H9 (cell line): ENCODE measurements around the gene ZNF160. TPM values are rescaled to one million over a fixed set of nuclear protein-coding genes. Genes with fewer than 3 reads are reported as not detected.

ENCODE experiments used
- DNase-seq: peaks from one replicate; pipeline ENCODE4 v3.0.0-alpha.2; 2017
- H2AFZ ChIP-seq: one replicate; pipeline ENCODE4 v1.6.1; 2013; ENCODE audit warnings: mild to moderate bottlenecking, low read length, control low read depth, moderate library complexity
- H2AK5ac ChIP-seq: 2 replicates; pipeline ENCODE4 v1.6.1; 2013; ENCODE audit warnings: low read length, control low read depth, mixed read lengths; ENCODE audit not compliant: insufficient read length
- H2BK120ac ChIP-seq: one replicate; pipeline ENCODE4 v1.6.1; 2013; ENCODE audit warnings: low read depth, mild to moderate bottlenecking, low read length, control low read depth, inconsistent platforms; ENCODE audit not compliant: poor library complexity, severe bottlenecking
- H2BK12ac ChIP-seq: 2 replicates; pipeline ENCODE4 v1.6.1; 2013; ENCODE audit warnings: low read length, control low read depth, mixed read lengths, low read depth; ENCODE audit not compliant: insufficient read length
- H2BK15ac ChIP-seq: 2 replicates; pipeline ENCODE4 v1.6.1; 2013; ENCODE audit warnings: low read depth, low read length, control low read depth
- H2BK20ac ChIP-seq: one replicate; pipeline ENCODE4 v1.6.1; 2013; ENCODE audit warnings: low read depth, mild to moderate bottlenecking, low read length, control low read depth, inconsistent platforms; ENCODE audit not compliant: poor library complexity, severe bottlenecking
- H2BK5ac ChIP-seq: 2 replicates; pipeline ENCODE4 v1.6.1; 2013; ENCODE audit warnings: low read length, control low read depth, mixed read lengths; ENCODE audit not compliant: insufficient read length
- H3K14ac ChIP-seq: 2 replicates; pipeline ENCODE4 v1.6.1; 2013; ENCODE audit warnings: low read length, control low read depth; ENCODE audit not compliant: insufficient read depth
- H3K18ac ChIP-seq: 2 replicates; pipeline ENCODE4 v1.6.1; 2013; ENCODE audit warnings: low read depth, mild to moderate bottlenecking, mixed read lengths, low read length, control low read depth; ENCODE audit not compliant: insufficient read length
- H3K23ac ChIP-seq: 2 replicates; pipeline ENCODE4 v1.6.1; 2013; ENCODE audit warnings: low read length, control low read depth, mixed read lengths, low read depth; ENCODE audit not compliant: insufficient read length
- H3K23me2 ChIP-seq: 2 replicates; pipeline ENCODE4 v1.6.1; 2013; ENCODE audit warnings: low read depth, mild to moderate bottlenecking, mixed read lengths, low read length, control low read depth; ENCODE audit not compliant: insufficient read length, poor library complexity, severe bottlenecking
- H3K27ac ChIP-seq: 2 replicates; pipeline ENCODE4 v1.5.1; 2013; ENCODE audit warnings: low read length, control low read depth, mixed read lengths, low read depth; ENCODE audit not compliant: insufficient read length
- H3K27me3 ChIP-seq: 2 replicates; pipeline ENCODE4 v1.6.1; 2013; ENCODE audit warnings: low read length, control low read depth, inconsistent platforms; ENCODE audit not compliant: insufficient read depth
- H3K4ac ChIP-seq: 2 replicates; pipeline ENCODE4 v1.6.1; 2013; ENCODE audit warnings: low read depth, mild to moderate bottlenecking, control low read depth, inconsistent platforms, low read length, moderate library complexity
- H3K4me1 ChIP-seq: 2 replicates; pipeline ENCODE4 v1.6.1; 2013; ENCODE audit warnings: low read length, control low read depth, inconsistent platforms; ENCODE audit not compliant: insufficient read depth
- H3K4me2 ChIP-seq: 2 replicates; pipeline ENCODE4 v1.6.1; 2013; ENCODE audit warnings: low read length, control low read depth, mixed read lengths; ENCODE audit not compliant: insufficient read length, insufficient read depth
- H3K56ac ChIP-seq: 2 replicates; pipeline ENCODE4 v1.6.1; 2013; ENCODE audit warnings: low read depth, mild to moderate bottlenecking, mixed read lengths, low read length, control low read depth; ENCODE audit not compliant: insufficient read length
- H3K79me1 ChIP-seq: 2 replicates; pipeline ENCODE4 v1.6.1; 2013; ENCODE audit warnings: low read depth, mild to moderate bottlenecking, moderate library complexity, low read length, control low read depth, inconsistent platforms; ENCODE audit not compliant: insufficient read depth, poor library complexity, severe bottlenecking
- H3K79me2 ChIP-seq: 2 replicates; pipeline ENCODE4 v1.6.1; 2013; ENCODE audit warnings: low read length, control low read depth, inconsistent platforms; ENCODE audit not compliant: insufficient read depth
- H3K9ac ChIP-seq: 2 replicates; pipeline ENCODE4 v1.6.1; 2013; ENCODE audit warnings: low read length, control low read depth, mixed read lengths; ENCODE audit not compliant: insufficient read length; ENCODE audit errors: extremely low read depth
- H3K9me3 ChIP-seq: one replicate; pipeline ENCODE4 v1.6.1; 2013; ENCODE audit warnings: low read depth, low read length, inconsistent platforms; ENCODE audit not compliant: control insufficient read depth
- H3T11ph ChIP-seq: one replicate; pipeline ENCODE4 v1.6.1; 2013; ENCODE audit warnings: mild to moderate bottlenecking, low read length, control low read depth, inconsistent platforms
- H4K20me1 ChIP-seq: one replicate; pipeline ENCODE4 v1.6.1; 2013; ENCODE audit not compliant: control insufficient read depth, insufficient read length, insufficient read depth
- H4K5ac ChIP-seq: 2 replicates; pipeline ENCODE4 v1.6.1; 2013; ENCODE audit warnings: low read depth, mild to moderate bottlenecking, mixed read lengths, low read length, control low read depth; ENCODE audit not compliant: insufficient read length
- H4K8ac ChIP-seq: replicated peaks from 2 replicates; pipeline ENCODE4 v1.6.1; 2013; ENCODE audit warnings: low read length, control low read depth, mixed read lengths, low read depth; ENCODE audit not compliant: insufficient read length
- H4K91ac ChIP-seq: 2 replicates; pipeline ENCODE4 v1.6.1; 2013; ENCODE audit warnings: low read depth, mild to moderate bottlenecking, moderate library complexity, mixed read lengths, low read length, control low read depth; ENCODE audit not compliant: insufficient read length
- H3K27ac Mint-ChIP-seq, 3 experiments: 2 replicates in 2 of 3; 3 replicates in 1 of 3; pipeline ENCODE4 v1.8.0; 2020 to 2021; ENCODE audit warnings: mixed read lengths in 3 of 3, mild to moderate bottlenecking in 1 of 3, moderate library complexity in 1 of 3
- H3K27me3 Mint-ChIP-seq: 2 replicates; pipeline ENCODE4 v1.8.0; 2021; ENCODE audit warnings: low read depth, mild to moderate bottlenecking, moderate library complexity, mixed read lengths
- H3K36me3 Mint-ChIP-seq, 3 experiments: 2 replicates in 2 of 3; 3 replicates in 1 of 3; pipeline ENCODE4 v1.8.0; 2020 to 2021; ENCODE audit warnings: low read depth in 3 of 3, mixed read lengths in 3 of 3; ENCODE audit not compliant: insufficient read depth in 1 of 3
- H3K4me1 Mint-ChIP-seq, 2 experiments: 2 replicates each; pipeline ENCODE4 v1.8.0; 2020; ENCODE audit warnings: mixed read lengths in 2 of 2
- H3K4me3 Mint-ChIP-seq, 2 experiments: 2 replicates in 1 of 2; 3 replicates in 1 of 2; pipeline ENCODE4 v1.8.0; 2020 to 2021; ENCODE audit warnings: mild to moderate bottlenecking in 2 of 2, mixed read lengths in 2 of 2, moderate library complexity in 1 of 2
- H3K9me3 Mint-ChIP-seq, 2 experiments: 2 replicates in 1 of 2; 3 replicates in 1 of 2; pipeline ENCODE4 v1.8.0; 2020; ENCODE audit warnings: mild to moderate bottlenecking in 2 of 2, mixed read lengths in 2 of 2, moderate library complexity in 1 of 2
- WGBS: extraction: QIAGEN DNeasy Blood & Tissue Kit; methylation state at CpG from one replicate; pipeline ENCODE4 v1.1.7; 2013; ENCODE audit warnings: missing lambda C conversion rate, low lambda C conversion rate, mixed read lengths; ENCODE audit not compliant: insufficient read length; ENCODE audit errors: extremely low coverage; 5-methylcytosine and 5-hydroxymethylcytosine counted together
- total RNA-seq: library from RNA; stranded (reverse); gene quantifications from 2 replicates; pipeline ENCODE4 v1.2.1, GENCODE V29; 2021
- TF ChIP-seq, protein P1 (sequence below): fragments of 200-600 bp; sonication (generic); conservative IDR thresholded peaks from 3 replicates; pipeline ENCODE4 v1.8.0; 2021; ENCODE audit warnings: antibody characterized with exemption, mild to moderate bottlenecking

The ZNF160 gene
- total RNA-seq, 1 experiment from 2014 or later, result 31.1 TPM

DNA sequence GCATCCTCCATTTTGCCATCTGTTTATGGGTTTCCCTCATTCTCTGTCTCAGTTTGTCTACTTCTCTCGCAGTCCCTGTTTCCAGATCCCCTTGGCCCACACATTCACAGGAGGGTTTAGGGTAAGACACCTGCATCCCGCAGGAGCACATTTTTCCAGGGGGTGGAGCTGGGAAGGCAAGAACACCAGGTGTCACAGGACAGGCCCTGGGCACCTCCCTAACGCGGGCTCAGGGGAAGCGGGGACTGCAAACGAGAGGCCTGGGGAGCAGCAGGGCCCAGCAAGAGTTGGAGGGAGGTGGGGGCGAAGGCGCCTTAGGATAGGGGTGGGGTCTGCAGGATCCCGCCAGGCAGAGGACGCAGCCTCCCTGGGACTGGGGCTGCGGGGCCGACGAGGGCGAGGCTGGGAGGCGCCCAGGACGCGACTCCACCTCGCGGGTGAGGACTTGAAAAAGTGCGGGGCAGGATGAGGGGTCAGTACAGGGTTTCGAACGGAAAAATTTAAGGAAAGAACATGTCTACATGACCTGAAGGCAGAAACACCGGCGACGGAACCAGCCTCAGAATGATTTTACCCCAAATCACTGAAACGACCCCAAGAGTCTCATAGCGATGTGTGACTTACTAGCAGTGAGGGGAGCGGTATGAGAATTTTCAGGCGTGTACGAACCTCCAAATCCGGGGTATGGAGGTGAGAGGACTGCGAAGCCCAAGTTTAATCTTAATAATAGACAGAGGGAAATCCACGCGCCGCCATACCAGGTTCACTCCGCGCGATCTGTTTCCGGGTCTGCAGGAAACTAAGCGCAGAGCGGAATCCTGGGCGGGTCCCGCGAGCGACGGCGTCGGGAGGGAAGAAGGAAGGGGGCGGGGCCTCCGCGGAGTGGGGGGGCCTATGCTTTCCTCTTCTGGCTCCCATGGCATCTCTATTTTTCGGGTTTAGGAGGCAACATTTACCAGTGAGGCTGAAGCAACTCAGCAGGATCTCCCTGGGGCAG is 65.8 kb downstream of the ZNF160 start:
- TF ChIP-seq, protein P1, sequence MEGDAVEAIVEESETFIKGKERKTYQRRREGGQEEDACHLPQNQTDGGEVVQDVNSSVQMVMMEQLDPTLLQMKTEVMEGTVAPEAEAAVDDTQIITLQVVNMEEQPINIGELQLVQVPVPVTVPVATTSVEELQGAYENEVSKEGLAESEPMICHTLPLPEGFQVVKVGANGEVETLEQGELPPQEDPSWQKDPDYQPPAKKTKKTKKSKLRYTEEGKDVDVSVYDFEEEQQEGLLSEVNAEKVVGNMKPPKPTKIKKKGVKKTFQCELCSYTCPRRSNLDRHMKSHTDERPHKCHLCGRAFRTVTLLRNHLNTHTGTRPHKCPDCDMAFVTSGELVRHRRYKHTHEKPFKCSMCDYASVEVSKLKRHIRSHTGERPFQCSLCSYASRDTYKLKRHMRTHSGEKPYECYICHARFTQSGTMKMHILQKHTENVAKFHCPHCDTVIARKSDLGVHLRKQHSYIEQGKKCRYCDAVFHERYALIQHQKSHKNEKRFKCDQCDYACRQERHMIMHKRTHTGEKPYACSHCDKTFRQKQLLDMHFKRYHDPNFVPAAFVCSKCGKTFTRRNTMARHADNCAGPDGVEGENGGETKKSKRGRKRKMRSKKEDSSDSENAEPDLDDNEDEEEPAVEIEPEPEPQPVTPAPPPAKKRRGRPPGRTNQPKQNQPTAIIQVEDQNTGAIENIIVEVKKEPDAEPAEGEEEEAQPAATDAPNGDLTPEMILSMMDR, result no peak
- H3K56ac ChIP-seq, result no peak overlapping the region
- Mint-ChIP-seq H3K4me1 (peaks cover 4 to 5% of the 10 kb centered on the region in 2 experiments; a peak in 3 of 4 replicates), H3K9me3 (peaks cover 0 to 8% of the 10 kb centered on the region in 2 experiments; a peak in 3 of 5 replicates), H3K4me3 (peak overlapping the region; percentile 75 to 76), H3K27me3 (peaks cover 13% of the 10 kb centered on the region), H3K27ac (peak overlapping the region in 2 of 3 experiments; percentile 2 to 17; a peak in 1 of 7 replicates), H3K36me3 (no peaks in the 10 kb centered on the region)
- peaks cover 5% of the 10 kb centered on the region for H3K23me2 ChIP-seq
- no peak overlapping the region for H3K14ac ChIP-seq
- peak; percentile 58 for DNase-seq
- no peak overlapping the region for H2BK15ac ChIP-seq
- no peaks in the 10 kb centered on the region for H3K9me3 ChIP-seq
- H2BK20ac ChIP-seq, result no peak overlapping the region
- no peaks in the 10 kb centered on the region for H3K27me3 ChIP-seq
- no peak overlapping the region for H3K4ac ChIP-seq
- H2AK5ac ChIP-seq, result no peak overlapping the region
- no peaks in the 10 kb centered on the region for H3K79me1 ChIP-seq
- H3K27ac ChIP-seq, result no peak overlapping the region
- no peaks in the 10 kb centered on the region for H3K79me2 ChIP-seq
- H3K9ac ChIP-seq, result no peak overlapping the region
- H4K5ac ChIP-seq, result no peak overlapping the region
- H2AFZ ChIP-seq, result peak overlapping the region; percentile 88
- no peak overlapping the region for H3K23ac ChIP-seq
- H4K8ac ChIP-seq, result no peak overlapping the region
- WGBS, result no CpG with 5 or more reads among the region's 52 CpGs
- no peaks in the 10 kb centered on the region for H4K20me1 ChIP-seq
- no peaks in the 10 kb centered on the region for H3K4me1 ChIP-seq
- H4K91ac ChIP-seq, result no peak overlapping the region
- H2BK5ac ChIP-seq, result no peak overlapping the region
- no peak overlapping the region for H2BK12ac ChIP-seq
- H3T11ph ChIP-seq, result no peak overlapping the region
- no peak overlapping the region for H3K4me2 ChIP-seq
- H3K18ac ChIP-seq, result no peak overlapping the region
- no peak overlapping the region for H2BK120ac ChIP-seq
